Activated T-helper 1 cell treated with Interleukin-2 at 50 U/mL for 16 hours (primary cell): ENCODE measurements around the gene EXOC2.

ENCODE experiments used
- DNase-seq: peaks from one replicate; pipeline ENCODE4 v3.0.0-alpha.2; 2020; ENCODE audit warnings: low read depth

EXOC2 gene

DNA sequence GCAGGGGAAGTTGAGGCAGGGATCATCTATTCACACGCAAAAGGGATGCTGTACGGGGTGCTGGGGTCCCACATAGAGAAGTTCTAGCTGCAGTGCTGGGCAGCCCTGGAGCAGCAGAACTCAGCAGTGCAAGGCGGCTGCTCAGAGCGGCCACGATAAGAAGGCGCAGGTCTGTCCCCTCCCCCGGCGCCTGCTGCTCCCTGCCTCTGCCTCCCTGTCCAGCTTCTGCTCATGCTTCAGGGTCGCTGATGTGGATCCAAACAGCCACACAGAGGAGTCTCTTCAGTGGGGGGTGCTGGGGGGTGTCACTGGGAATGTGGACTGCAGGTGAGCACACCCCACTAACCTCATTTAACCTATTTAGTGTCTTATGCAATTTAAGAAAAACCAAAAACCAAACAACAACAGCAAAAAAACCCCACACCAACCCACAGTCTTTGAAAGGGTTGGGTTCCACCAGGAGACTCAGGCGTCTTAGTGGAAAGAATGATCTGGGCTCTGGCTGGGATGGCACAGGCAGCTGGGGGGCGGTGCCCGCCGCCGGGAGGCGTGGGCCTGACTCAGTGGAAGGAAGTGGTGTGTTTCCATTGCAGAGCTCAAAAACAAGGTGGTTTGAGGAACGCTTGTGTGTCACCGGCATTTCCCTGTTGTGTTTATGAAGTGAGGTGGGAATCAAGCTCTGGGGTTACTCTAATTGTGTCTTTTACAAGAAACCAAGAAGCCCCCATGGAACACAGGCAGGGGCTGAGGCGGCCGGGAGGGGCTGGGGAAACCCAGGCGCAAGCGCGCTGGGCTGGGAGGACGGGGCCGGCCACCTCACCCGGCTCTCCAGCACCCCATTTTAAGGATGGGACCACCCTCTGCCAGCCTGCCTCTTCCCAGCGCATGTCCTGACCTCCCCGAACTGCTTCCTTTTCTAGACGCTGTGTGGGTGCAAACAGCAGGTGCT lies 246.2 kb downstream of the EXOC2 start:
- peak; percentile 75 for DNase-seq

DNA sequence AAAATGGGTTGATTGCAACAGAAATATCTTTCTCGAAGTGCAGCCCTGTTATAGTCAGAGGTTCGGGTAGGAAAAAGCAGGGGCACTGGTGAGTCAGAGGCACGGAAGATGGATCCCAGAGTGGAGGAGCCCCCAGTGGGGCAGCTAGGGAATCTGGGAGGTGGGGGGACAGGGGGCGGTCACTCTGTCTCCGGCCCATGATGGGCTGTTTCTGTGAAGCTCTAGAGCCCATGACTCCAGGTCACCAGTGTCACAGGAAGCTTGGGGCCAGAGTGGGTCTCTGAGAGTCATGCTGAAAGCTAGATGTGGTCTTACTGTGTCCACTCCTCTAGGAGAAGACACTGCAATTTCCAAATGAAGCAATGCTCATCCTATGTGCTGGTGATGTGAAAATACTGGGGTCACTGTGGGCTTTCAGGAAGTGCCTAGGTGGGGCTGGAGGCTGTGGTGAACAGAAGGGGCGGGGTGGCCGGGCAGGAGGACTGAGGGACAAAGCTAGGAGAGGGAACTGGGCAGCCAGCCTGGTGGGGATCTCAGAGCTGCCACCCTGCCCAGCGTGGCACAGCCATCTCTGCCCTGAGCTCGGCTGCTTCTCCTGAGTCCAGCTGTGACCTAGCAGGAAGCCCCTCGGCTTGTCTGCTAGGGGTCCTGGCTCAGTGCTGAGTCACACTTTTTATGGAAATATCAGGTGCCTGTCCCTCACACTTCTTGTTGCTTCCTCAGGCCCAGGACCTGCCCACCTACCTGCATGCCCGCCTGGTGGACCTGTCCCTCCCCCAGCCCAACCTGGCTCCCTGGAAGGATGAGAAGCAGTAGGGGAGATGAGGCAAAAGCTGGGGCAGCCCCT lies 247.1 kb downstream of the EXOC2 start:
- no peak for DNase-seq

DNA sequence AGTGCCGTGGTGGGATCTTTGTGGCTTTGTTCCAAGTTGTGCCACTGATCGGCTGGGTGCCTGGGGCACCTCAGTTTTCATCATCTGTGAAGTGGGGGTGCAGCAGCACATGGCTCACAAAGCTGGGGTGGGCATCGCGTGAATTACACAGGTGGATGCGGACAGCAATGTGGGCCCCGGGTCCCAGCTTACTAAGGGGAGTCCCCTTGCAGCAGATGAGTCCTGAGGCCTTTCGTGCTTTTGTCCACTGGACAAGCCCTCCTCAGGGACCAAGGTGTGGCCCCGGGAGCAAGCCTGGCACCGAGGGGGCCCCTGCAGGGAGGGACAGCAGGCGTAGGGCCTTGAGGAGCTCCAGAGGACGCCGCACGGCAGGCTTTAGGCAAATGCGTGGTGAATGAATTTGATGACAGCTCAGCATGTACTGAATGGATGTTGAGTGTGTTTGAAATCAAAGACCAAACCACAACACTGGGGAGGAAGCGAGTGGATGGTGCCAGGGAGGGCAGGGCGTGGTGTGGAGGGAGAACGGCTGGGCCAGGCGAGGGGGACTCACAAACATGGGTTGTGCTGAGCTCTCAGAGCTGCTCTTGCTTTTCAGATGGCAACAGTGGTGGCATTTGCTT lies 248.2 kb downstream of the EXOC2 start:
- peak; percentile 33 for DNase-seq

DNA sequence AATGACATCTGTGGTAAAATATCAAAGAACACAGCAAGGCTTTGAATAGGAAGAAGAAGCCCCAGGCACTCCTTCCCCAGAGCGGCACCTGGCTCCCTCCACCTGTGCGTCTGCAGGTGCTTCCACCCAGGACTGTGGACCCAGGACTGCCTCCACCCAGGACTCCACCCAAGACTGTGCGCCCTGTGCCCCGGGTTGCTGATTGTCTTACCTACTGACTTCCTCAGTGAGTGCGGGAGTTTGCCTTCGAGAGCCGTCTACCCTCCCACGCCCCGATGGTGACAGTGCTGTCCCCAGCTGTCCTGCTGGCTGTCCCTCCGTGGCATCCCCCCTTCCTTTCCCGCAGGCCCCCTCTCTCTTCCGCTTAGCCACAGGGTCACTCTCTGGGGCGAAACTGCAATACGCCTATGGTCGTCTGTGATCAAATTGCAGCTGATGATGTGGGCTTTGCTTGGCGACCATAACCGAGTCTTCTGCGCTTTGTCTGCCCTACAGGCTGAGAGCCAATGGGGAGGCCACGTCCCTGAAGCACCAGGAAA lies 249.2 kb downstream of the EXOC2 start:
- no peak for DNase-seq

DNA sequence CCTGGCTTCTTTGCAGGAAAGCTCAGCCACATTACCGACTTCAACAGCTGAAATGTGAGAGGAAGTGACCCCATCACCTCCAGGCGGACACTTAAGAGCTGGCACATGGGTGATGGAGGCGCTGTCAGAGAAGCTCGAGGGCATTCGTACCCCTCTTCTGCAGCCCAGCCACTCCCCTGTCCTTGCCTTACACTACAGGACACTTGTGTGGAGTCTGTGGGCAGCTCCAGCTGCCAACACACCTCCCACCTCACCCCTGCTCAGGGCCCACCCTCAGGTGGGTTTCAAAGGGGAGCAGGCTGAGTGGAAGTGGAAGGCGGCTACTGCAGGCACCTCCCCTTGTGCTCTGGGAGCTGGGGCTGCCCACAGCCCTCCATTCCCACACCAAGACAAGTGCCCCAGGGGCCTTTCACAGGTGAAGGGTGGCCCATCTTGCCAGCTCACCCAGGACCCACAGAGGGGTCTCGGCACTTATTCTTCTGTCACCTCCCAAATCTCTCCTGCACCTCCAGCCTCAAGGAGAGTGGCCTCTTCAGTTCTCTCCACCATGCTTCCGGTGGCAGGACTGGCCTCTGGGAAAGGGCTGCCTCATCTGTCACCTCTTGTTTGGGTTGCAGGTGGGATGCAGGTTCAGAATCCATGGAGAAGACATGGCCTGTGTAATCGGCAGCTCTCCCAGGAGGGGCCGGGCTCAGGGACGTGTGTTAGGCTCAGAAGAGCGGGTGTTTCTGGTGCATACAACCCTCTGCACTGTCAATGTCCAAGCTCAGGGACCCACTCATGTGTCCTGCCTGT lies 251.6 kb downstream of the EXOC2 start:
- no peak for DNase-seq

DNA sequence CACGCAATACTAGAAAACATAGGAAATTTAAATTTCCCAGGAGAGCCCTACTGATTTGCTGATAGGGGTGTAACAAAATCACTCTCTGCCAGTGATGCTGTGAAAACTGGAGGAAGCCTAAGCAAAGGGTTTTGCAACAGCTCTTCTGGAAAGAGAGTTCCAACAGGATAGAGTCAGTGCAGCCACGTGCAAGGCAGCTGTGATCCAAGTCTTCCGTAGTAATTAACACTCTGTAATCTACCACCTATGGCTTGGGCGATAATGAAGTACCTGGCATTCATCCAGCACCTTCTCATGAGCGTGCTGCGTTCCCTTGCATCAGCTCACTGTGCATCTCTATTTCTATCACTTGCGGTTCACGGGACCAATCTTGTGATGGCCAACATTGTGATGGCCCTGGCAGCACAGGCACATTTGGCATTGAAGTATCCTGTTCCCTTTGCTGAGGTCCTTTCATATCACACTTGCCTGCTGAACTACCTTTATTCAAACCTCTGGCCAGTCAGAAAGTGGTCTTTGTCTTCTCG lies 253.2 kb downstream of the EXOC2 start:
- no peak for DNase-seq

DNA sequence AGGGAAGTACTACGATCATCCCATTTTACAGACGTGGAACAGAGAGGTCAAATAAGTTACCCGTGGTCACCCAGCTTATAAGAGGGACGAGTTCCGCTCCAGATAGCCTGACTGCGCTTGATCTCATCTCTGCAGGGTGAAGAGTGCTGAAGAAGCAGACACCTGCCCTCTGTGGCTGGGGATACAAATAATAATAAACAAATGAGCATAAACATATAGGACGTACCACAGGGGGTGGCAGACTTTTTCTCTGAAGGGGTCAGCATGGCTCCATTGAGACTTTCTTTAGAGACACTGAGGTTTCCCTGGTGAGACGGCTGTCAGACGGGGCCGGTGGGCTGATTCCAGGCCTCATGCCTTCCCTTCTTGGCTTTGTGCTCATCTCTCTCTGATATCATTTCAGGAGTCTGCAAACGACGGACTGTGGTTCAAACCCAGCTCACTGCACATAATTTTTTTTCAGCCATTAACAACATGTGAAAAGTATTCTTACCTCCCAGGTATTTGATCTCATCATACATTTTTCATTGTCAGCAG lies 254.2 kb downstream of the EXOC2 start:
- DNase-seq: no peak

DNA sequence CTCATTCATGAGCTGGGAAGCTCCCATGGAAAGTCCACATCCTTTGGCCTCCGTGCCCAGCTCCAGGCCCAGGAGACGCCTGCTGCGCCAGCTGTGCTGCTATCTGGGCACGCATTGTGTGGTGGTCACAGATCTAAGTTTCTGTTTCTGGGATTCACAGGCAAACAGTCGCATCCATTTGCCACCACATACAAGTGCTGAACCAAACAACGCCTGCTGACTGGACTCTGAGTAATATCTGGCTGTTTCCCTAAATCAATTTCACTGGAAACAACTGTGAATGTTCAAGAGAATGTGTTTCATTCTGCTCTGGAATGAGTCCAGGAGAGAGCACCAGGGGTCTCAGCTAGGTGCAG lies 255.9 kb downstream of the EXOC2 start:
- DNase-seq: no peak

DNA sequence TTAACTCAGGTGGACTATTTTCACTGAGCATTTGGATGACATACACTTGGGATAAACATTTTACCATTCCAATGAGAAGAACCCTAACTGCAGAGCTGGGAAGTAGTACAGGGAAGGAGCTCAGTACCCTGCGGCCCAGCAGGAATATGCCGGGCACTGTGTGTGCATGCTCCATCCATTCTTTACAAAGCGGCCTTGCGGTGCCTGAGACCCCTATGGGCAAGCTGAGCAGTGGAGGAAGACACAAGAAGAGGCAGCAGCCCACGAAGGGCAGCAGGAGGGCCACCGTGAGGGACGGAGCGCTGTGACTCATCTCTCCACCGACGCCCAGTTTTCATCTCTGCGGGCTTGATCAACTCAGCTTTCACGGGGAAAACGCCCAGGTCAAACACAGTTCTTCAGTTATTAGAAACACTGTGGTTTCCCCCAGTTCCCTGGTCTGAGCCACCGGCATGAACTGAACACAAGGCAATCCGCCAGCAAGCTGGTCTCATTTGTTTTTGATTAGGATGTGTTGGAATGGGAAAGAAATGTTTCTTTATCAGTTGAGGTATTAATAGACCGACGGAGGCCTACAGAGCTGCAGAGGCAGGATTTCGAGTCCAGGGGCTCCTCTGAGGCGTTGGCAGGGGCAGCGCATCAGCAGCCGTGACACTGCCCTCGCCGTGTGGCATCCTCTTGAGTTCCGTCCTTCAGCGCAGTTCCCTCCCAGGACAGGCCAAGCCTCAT lies 256.5 kb downstream of the EXOC2 start:
- DNase-seq: no peak

DNA sequence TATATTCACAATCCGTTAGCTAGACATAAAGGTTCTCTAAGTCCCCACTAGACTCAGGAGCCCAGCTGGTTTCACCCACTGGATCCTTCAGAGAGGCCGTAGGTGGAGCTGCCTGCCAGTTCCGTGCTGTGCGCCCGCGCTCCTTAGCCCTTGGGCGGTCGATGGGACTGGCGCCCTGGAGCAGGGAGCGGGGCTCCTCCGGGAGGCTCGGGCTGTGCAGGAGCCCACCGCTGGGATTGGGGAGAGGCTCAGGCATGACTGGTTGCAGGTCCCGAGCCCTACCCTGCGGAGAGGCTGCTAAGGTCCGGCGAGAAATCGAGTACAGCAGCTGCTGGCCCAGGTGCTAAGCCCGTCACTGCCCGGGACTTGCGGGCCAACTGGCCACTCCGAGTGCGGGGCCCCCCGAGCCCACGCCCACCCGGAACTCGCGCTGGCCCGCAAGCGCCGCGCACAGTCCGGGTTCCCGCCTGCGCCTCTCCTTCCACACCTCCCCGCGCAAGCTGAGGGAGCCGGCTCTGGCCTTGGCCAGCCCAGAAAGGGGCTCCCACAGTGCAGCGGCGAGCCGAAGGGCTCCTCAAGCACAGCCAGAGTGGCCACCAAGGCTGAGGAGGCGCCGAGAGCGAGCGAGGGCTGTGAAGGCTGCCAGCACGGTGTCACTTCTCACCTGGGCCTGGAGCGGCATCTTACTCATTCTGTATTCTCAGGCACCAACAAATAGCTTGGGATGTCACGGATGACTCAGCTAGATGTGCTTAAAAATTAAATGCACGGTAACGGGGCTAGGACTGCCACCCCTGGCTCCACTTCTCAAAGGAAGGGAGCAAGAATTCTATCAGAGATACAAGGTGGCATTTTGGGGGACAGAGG lies 257.3 kb downstream of the EXOC2 start:
- DNase-seq: no peak
